ENCODE measurements around the gene ACBD6.
A peak's percentile ranks its signal among the peaks of the same experiment; 100 is the strongest.

ACBD6 gene

DNA sequence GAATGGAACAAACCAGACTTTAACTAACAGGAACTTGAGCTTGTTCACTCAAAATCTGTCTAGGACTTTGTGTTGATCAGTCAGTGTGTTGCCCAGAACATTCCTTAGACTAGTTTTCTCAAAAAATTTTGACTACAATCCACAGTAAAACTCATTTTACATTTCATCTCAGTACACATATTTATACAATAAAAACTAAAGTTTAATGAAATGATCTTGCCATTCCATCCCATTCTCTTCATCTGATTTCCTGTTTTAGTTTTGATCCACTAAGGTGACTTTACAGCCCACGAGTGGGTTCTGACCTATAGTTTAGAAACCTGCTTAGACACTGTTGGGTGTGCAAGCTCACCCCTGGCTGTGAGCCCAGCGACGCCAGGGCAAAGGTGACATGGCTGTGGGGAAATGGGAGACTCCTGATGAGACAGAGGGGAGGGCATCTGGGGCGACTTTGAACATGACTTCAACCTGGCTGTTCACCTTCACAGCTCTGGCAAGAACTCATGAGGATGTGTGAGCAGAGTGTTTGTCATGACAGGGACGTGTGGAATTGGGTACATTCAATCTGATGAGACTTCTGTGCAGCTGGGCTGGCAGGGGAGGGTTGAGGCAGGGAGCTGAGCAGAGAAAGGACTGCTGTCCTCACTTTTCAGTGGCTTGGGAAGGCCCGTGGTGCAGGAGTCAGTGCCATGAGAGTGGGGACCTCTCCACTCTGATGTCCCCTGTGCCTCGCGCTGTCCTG, 231.7 kb downstream of the ACBD6 start:
- Histone ChIP-seq H3K27ac (no peak overlapping the region), H3K9ac (no peak overlapping the region), H3K4me2 (no peak overlapping the region), H3K4me3 (no peak overlapping the region), H3K27me3 (no peaks in the 10 kb centered on the region), H3K36me3 (peaks cover 36% of the 10 kb centered on the region), H3K4me1 (peaks cover 22% of the 10 kb centered on the region), H3K9me3 (no peaks in the 10 kb centered on the region), H4K20me1 (no peaks in the 10 kb centered on the region)
- no peak for TF ChIP-seq Cebpa-rat (IDR thresholded peaks at IDR 0.05)

DNA sequence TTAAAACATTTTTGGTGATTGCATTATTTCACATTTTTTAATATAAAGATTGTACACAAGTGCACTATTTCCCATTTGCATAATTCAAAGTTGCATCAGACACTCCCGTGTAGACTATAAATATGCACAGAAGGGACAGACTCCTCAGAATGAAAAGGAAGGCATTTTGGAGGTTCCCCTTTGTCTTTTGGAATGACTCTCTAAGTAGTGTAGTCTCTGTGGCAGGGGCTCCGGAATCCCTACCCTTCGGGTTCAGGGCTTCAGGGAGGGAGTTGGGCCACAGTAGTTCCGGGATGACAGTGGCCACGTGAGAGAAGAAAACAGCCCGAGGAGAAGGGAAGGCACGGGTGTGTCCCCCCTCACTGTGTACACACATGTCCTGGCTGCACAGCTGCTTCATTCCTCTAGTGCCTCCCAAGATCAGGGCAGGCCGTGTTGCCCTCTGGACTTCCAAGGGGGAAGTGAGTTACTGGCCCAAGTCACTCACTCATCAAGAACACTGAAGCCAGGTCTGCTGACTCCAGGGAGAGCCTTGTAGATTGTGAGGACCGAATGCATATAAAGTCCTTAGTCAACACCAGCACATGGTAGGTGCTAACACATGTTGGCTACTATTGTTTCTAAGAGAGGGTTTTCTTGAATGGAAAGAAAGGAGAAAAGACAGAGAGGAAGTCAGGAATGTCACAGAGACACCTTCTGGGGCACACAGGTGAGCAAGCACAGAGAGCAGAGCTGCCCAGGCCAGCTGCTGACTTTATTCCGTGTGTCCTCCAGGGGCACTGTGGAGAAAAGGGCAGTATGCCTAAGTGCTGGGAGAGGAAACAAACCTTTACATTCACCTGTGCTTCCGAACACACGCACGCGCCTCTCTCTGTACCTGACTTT, 232.5 kb downstream of the ACBD6 start:
- no peak overlapping the region for H3K4me2 ChIP-seq
- no peaks in the 10 kb centered on the region for H3K9me3 ChIP-seq
- H4K20me1 ChIP-seq = no peaks in the 10 kb centered on the region
- H3K27ac ChIP-seq = no peak overlapping the region
- H3K4me3 ChIP-seq = no peak overlapping the region
- no peaks in the 10 kb centered on the region for H3K27me3 ChIP-seq
- TF ChIP-seq Cebpa-rat (IDR thresholded peaks at IDR 0.05) = no peak
- H3K36me3 ChIP-seq = peaks cover 28% of the 10 kb centered on the region
- H3K4me1 ChIP-seq = peaks cover 24% of the 10 kb centered on the region
- no peak overlapping the region for H3K9ac ChIP-seq

DNA sequence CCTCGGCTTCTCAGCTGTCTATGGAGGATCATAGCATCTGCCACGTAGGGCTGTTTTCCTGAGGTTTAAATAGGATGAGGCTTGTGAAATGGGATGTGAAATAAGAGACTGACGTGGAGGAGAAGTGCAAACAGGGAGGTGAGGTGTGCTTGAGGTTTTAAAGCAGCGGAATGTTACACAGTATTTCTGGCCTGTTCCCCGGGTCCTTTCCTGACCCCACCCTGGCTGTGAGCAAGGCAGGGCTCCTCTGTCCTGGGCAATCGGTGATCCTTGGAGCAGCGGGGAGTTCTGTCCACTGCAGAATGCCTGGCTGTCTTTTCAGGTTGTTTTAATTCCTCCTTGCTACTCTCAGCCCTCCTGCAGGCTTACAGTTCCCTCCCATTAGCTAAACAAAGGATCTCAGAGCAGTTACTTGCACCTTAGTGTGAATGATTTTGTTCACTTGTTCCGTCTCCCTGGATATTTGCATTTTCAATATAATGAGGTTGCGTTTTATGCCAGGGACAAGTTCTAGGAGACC, 233.8 kb downstream of the ACBD6 start:
- H3K9me3 ChIP-seq = no peaks in the 10 kb centered on the region
- H3K27ac ChIP-seq = no peak overlapping the region
- H3K4me1 ChIP-seq = peaks cover 24% of the 10 kb centered on the region

DNA sequence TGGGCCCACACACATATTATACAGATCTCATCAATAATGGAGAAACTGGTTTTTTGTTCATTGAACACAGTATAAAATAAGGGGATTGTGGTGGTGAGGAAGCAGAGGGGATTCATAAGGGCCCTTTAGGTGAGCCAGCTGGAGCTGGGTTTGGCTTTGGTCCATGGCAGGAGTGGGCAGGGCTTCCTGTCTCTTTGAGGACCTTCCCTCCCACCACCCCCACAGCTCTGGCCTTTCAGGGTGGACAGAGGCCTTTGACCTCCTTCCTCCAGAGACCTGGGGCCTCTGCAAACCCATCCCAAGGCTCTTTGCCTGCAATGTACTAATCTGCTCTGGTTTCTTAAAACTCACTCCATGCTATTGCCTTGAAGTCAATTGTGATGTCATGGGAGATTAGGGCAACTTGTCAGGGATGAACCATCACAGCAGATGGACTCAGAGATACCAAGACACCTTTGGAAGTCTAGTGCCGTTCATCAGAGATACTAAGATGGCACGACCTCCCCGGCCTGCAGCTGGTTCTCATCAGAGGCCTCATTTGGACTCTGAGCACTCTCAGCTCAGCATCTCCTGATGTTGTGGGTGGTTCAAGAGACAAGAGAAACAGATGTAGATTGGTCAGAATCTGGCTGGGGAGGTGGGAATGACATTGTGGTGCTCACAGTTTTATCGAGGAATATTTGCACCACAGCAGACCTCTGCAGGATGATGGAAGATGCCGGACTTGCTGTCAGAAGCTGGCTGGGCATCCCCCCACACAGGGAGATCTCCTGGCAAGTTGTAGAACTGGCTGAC, 234.4 kb downstream of the ACBD6 start:
- no peak for TF ChIP-seq Cebpa-rat (IDR thresholded peaks at IDR 0.05)
- H3K9me3 ChIP-seq = no peaks in the 10 kb centered on the region
- H3K27ac ChIP-seq = no peak overlapping the region
- H3K27me3 ChIP-seq = no peaks in the 10 kb centered on the region
- peaks cover 26% of the 10 kb centered on the region for H3K4me1 ChIP-seq
- no peaks in the 10 kb centered on the region for H4K20me1 ChIP-seq
- H3K9ac ChIP-seq = no peak overlapping the region
- peaks cover 9% of the 10 kb centered on the region; the same call in 1 of the 2 replicates for H3K36me3 ChIP-seq
- no peak overlapping the region for H3K4me2 ChIP-seq
- H3K4me3 ChIP-seq = no peak overlapping the region

More for the DNA sequence above, 233.8 kb downstream of the ACBD6 start:
- Histone ChIP-seq H3K9ac (no peak overlapping the region), H3K36me3 (peaks cover 15% of the 10 kb centered on the region), H3K4me3 (no peak overlapping the region), H4K20me1 (no peaks in the 10 kb centered on the region), H3K4me2 (no peak overlapping the region), H3K27me3 (no peaks in the 10 kb centered on the region)
- TF ChIP-seq Cebpa-rat (IDR thresholded peaks at IDR 0.05) = no peak

DNA sequence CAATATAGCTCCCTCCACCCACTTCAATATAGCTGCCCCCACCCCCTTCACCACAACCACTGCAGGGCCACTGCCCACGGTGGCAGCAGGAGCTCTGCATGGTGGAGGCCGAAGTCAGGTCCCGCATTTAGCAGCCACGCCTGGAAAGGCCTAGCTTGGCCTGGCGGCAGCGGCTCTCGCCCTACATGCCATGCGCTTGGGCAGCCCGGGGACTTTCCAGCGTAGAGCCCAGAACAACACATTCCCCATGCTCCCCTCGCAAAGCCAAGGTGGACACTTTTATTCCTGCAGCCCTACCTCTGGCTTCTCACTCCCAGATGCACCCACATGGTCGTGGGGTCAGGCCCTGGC, 235.2 kb downstream of the ACBD6 start:
- Histone ChIP-seq H3K9me3 (no peaks in the 10 kb centered on the region), H3K4me3 (no peak overlapping the region), H4K20me1 (no peaks in the 10 kb centered on the region), H3K9ac (no peak overlapping the region), H3K27me3 (no peaks in the 10 kb centered on the region), H3K4me1 (peaks cover 32% of the 10 kb centered on the region), H3K4me2 (peak overlapping the region; percentile 85), H3K27ac (peak overlapping the region; percentile 60; the same call in 1 of the 2 replicates), H3K36me3 (peaks cover 5% of the 10 kb centered on the region; the same call in 1 of the 2 replicates)
- TF ChIP-seq Cebpa-rat (IDR thresholded peaks at IDR 0.05) = no peak

DNA sequence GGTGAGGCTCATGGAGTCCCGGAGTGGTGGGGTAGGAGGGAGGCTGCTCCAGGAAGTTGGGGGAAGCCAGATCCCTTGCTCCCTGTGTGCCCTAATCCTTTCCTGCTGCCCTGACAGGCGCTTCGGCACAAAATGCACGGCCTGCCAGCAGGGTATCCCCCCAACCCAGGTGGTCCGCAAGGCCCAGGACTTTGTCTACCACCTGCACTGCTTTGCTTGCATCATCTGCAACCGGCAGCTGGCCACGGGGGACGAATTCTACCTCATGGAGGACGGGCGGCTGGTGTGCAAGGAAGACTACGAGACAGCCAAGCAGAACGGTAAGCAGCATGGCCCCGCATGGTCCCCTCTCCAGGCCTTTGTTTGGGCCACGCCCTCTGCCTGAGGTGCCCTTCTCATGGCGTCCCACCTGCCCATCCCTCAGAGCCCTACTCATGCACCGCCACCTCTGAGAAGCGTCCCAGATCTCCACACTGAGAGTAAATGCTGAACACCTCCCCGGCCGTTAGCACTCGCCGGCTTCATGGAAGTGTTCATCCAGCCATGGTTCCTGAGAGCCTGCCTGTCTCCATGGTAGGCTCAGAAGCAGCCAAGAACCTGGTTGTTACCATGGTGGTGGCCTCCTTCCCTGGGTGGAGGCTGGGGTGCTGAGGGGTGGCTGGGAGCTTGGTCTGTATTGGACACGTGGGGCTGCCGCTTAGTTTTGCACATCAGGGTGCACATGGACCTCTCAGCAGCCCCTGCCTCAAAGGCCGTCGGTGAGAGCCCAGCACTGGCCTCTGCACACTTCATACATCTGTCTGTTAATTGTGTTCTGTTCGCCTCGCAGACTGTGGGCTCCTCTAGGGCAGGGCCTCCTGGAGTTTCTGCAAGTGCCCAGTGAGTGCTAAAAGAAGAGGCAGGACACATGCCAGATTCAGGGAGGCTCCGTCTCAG, 235.8 kb downstream of the ACBD6 start:
- peaks cover 32% of the 10 kb centered on the region for H3K4me1 ChIP-seq
- H3K27me3 ChIP-seq = no peaks in the 10 kb centered on the region

DNA sequence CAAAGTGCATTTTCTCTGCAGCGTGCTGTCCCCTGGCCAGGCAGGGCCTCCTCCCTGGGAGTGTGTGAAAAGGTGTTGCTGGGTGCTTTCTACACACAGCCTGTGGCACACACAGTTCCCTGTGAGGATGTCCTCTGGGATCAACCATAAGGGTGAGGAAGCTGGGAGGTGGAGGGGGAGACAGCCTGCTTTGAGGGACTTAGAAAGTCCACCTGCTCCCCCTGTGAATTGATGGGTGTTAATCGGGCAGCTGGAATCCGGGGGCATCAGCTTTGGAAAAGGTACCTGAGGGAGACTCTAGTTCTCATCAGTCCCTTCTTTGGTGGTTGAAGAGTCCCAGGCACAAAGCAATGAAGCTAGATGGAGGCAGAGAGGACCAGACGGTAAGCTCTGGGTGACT, 236.5 kb downstream of the ACBD6 start:
- Histone ChIP-seq H3K36me3 (0 out of 2 replicates have a peak, but pooled peaks cover under 1% of the 10 kb centered on the region), H3K4me2 (peak overlapping the region; percentile 85), H3K9ac (no peak overlapping the region; the same call in 1 of the 2 replicates), H3K4me1 (peaks cover 32% of the 10 kb centered on the region), H3K9me3 (no peaks in the 10 kb centered on the region), H3K4me3 (no peak overlapping the region), H3K27ac (peak overlapping the region; percentile 60), H3K27me3 (no peaks in the 10 kb centered on the region), H4K20me1 (no peaks in the 10 kb centered on the region)
- no peak for TF ChIP-seq Cebpa-rat (IDR thresholded peaks at IDR 0.05)

More for the DNA sequence above, 235.8 kb downstream of the ACBD6 start:
- Histone ChIP-seq H4K20me1 (no peaks in the 10 kb centered on the region), H3K4me3 (0 out of 2 replicates have a peak overlapping the region, but pooled peaks have one; percentile 3), H3K9me3 (no peaks in the 10 kb centered on the region), H3K9ac (no peak overlapping the region; the same call in 1 of the 2 replicates), H3K4me2 (peak overlapping the region; percentile 85), H3K27ac (peak overlapping the region; percentile 60), H3K36me3 (peaks cover 5% of the 10 kb centered on the region; the same call in 1 of the 2 replicates)
- no peak for TF ChIP-seq Cebpa-rat (IDR thresholded peaks at IDR 0.05)

DNA sequence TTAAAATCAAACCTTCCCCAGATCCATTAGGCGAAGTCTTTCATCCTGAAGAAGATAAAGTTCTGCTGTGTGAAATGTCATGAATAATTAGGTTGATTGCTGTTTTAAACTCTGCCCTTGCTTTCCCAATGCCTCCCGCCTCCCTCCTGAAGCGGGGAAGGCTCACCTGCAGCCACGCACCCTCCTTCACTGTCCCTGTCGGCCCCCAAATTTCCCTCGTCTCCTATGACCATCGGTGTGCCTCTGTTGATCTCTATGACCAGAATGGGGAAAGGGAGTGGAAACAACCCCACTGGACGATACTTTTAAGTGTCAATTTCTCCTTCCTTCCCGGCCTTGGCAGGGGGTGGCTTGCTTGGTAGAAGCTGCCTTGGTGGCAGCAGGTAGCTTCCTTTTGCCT, 237.2 kb downstream of the ACBD6 start:
- no peaks in the 10 kb centered on the region for H4K20me1 ChIP-seq
- no peak overlapping the region; the same call in 1 of the 2 replicates for H3K4me2 ChIP-seq
- H3K9me3 ChIP-seq = no peaks in the 10 kb centered on the region
- H3K9ac ChIP-seq = no peak overlapping the region
- no peaks in the 10 kb centered on the region for H3K27me3 ChIP-seq
- no peak for TF ChIP-seq Cebpa-rat (IDR thresholded peaks at IDR 0.05)
- H3K4me3 ChIP-seq = no peak overlapping the region
- H3K36me3 ChIP-seq = no peaks in the 10 kb centered on the region
- H3K4me1 ChIP-seq = peaks cover 32% of the 10 kb centered on the region
- no peak overlapping the region for H3K27ac ChIP-seq
